Measurements from ENCODE around the gene PGBD2. TPM values are rescaled to one million over a fixed set of nuclear protein-coding genes. Genes with fewer than 3 reads are reported as not detected.

PGBD2 gene
- total and polyA plus RNA-seq, 2 of the 13 experiments (the other 11 are each of a cell fraction or from before 2014, with no cell fraction given), result 6.0 to 7.4 TPM

GRCh38 chr1:248873409-248873992, 32.5 kb upstream of the PGBD2 start (continued):
- TF ChIP-seq ZUFSP (CRISPR knock-in tag; IDR thresholded peaks at IDR 0.05; ENCODE audit: borderline replicate concordance) (no peak), ZMYM4 (CRISPR knock-in tag; IDR thresholded peaks at IDR 0.05) (peak; percentile 38; the same call in 1 of the 2 replicates), ZNF326 (CRISPR knock-in tag; IDR thresholded peaks at IDR 0.05; ENCODE audit: borderline replicate concordance) (no peak), NFYC (CRISPR knock-in tag; IDR thresholded peaks at IDR 0.05) (no peak; the same call in 1 of the 2 replicates), AFF4 (CRISPR knock-in tag; IDR thresholded peaks at IDR 0.05) (no peak), FOXK1 (CRISPR knock-in tag; IDR thresholded peaks at IDR 0.05; ENCODE audit: borderline replicate concordance, low read depth) (peak; percentile 75), ONECUT2 (CRISPR knock-in tag; IDR thresholded peaks at IDR 0.05) (no peak), ARHGAP35 (CRISPR knock-in tag; IDR thresholded peaks at IDR 0.05; ENCODE audit: borderline replicate concordance) (0 out of 2 replicates have a peak, but pooled peaks have one; percentile 44), THAP9 (CRISPR knock-in tag; IDR thresholded peaks at IDR 0.05; ENCODE audit: borderline replicate concordance) (peak; percentile 80; the same call in 1 of the 2 replicates), POLR2AphosphoS5 (IDR thresholded peaks at IDR 0.05; ENCODE audit: low read depth, low read length) (no peak), SOX6 (IDR thresholded peaks at IDR 0.05) (no peak), SOX6 (CRISPR knock-in tag; IDR thresholded peaks at IDR 0.05) (peak; percentile 77), ZC3H4 (CRISPR knock-in tag; IDR thresholded peaks at IDR 0.05; ENCODE audit: borderline replicate concordance) (no peak), KMT2B (CRISPR knock-in tag; IDR thresholded peaks at IDR 0.05) (peak; percentile 79), SP1 (IDR thresholded peaks at IDR 0.05) (no peak), SP1 (CRISPR knock-in tag; IDR thresholded peaks at IDR 0.05) (peak; percentile 38; the same call in 1 of the 2 replicates), REL (CRISPR knock-in tag; conservative IDR thresholded peaks at IDR 0.05) (peak; percentile 81; the same call in 1 of the 2 replicates), KLF12 (CRISPR knock-in tag; IDR thresholded peaks at IDR 0.05; ENCODE audit: borderline replicate concordance) (no peak), ZZZ3 (CRISPR knock-in tag; IDR thresholded peaks at IDR 0.05; ENCODE audit: borderline replicate concordance) (peak; percentile 45; the same call in 1 of the 2 replicates)
- TF ChIP-seq, protein P1, sequence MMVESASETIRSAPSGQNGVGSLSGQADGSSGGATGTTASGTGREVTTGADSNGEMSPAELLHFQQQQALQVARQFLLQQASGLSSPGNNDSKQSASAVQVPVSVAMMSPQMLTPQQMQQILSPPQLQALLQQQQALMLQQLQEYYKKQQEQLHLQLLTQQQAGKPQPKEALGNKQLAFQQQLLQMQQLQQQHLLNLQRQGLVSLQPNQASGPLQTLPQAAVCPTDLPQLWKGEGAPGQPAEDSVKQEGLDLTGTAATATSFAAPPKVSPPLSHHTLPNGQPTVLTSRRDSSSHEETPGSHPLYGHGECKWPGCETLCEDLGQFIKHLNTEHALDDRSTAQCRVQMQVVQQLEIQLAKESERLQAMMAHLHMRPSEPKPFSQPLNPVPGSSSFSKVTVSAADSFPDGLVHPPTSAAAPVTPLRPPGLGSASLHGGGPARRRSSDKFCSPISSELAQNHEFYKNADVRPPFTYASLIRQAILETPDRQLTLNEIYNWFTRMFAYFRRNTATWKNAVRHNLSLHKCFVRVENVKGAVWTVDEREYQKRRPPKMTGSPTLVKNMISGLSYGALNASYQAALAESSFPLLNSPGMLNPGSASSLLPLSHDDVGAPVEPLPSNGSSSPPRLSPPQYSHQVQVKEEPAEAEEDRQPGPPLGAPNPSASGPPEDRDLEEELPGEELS (CRISPR knock-in tag; IDR thresholded peaks at IDR 0.05), result peak; percentile 31; the same call in 1 of the 2 replicates

All from HepG2 (cell line).